Ovary (tissue), 9 donors: ENCODE data around the gene ADAT2. TPM values are rescaled to one million over a fixed set of nuclear protein-coding genes. Genes with fewer than 3 reads are reported as not detected.

Source experiments
- DNase-seq, 5 donors: peaks; one replicate each; pipeline ENCODE4 v3.0.0-alpha.2; 2019 to 2020
- H3K27ac ChIP-seq, 2 donors: fragments of 200-600 bp; one replicate each; pipeline versions ENCODE4 v1.5.1 to v1.8.0; 2019 to 2022
- H3K27me3 ChIP-seq: fragments of 200-600 bp; one replicate; pipeline ENCODE4 v1.8.0; 2022
- H3K36me3 ChIP-seq: fragments of 200-600 bp; sonication (generic); one replicate; pipeline ENCODE4 v1.5.1; 2019
- H3K4me1 ChIP-seq: one replicate; pipeline ENCODE4 v1.8.1; 2013; ENCODE audit warnings: mild to moderate bottlenecking, moderate library complexity; ENCODE audit not compliant: insufficient read depth
- H3K4me3 ChIP-seq: fragments of 200-600 bp; sonication (generic); one replicate; pipeline ENCODE4 v1.5.1; 2017
- H3K9me3 ChIP-seq, 2 donors: fragments of 200-600 bp in 1 of 2; sonication (generic) in 1 of 2; one replicate each; pipeline versions ENCODE4 v1.5.1 to v1.8.1; 2013 to 2019; ENCODE audit warnings: mild to moderate bottlenecking in 1 of 2, moderate library complexity in 1 of 2
- EP300 ChIP-seq: sonication (generic); formaldehyde crosslinking; IDR thresholded peaks from one replicate; pipeline ENCODE4 v1.6.1; 2017; ENCODE audit warnings: antibody characterized with exemption
- POLR2A ChIP-seq: fragments of 450-650 bp; IDR thresholded peaks from one replicate; pipeline ENCODE4 v1.6.1; 2017; ENCODE audit warnings: antibody characterized with exemption, mild to moderate bottlenecking, moderate library complexity
- WGBS, 3 donors: extraction: QIAGEN DNeasy Blood & Tissue Kit in 1 of 3; methylation state at CpG; one replicate each; pipeline versions ENCODE4 v1.1.5 to v1.1.7; 2013 to 2017; 5-methylcytosine and 5-hydroxymethylcytosine counted together
- intact Hi-C, 4 donors: fragments of 100-400 bp; cut with DNase I; formaldehyde crosslinking; loops; one replicate each; pipeline versions ENCODE4 v1.11.0 to v1.15.1; 2022 to 2023
- polyA plus RNA-seq, 2 donors: library from polyadenylated mRNA; stranded (reverse); fragments of 200-250 nt in 1 of 2; fragments of 350-450 nt in 1 of 2; fragmentation: Illumina TruSeq in 1 of 2; extraction: RNeasy Lipid Tissue Mini Kit (QIAGEN cat#74804) in 1 of 2; gene quantifications; one replicate each; pipeline ENCODE4 v1.2.3, GENCODE V29; 2013 to 2014
- total RNA-seq, 7 donors: library from RNA; depleted of rRNA in 2 of 7; stranded (reverse); fragments of >200 nt in 2 of 7; fragmentation: NEBNext Ultra II Directional in 3 of 7; extraction: Animal tissue kit (Norgen Biotek cat#: 25700) in 3 of 7; gene quantifications; one replicate each; pipeline versions ENCODE4 v1.1.0 to v1.2.4, GENCODE V29; 2016 to 2023
- TF ChIP-seq, protein P1 (sequence below), 3 donors: fragments of 450-650 bp in 2 of 3; fragments of 200-600 bp in 1 of 3; IDR thresholded peaks; one replicate each; pipeline versions ENCODE4 v1.5.1 to v1.8.0; 2016 to 2022; ENCODE audit warnings: antibody characterized with exemption in 3 of 3, mild to moderate bottlenecking in 1 of 3
- donor health status: DM: no; HTN: no; CAD: no; lungs with moderate emphysema.
- donor health status: DM: no; HTN: no; CAD: no.
- donor health status: Bipolar disorder and iron deficiency.
- donor health status: DM: yes; HTN: yes; CAD: no.
- donor health status: DM: no; HTN: no; CAD: no.
- donor health status: DM: yes; HTN: yes; CAD: no.

Gene ADAT2
- total and polyA plus RNA-seq, 9 donors = 1.9 to 6.1 (median 4.6) TPM

DNA sequence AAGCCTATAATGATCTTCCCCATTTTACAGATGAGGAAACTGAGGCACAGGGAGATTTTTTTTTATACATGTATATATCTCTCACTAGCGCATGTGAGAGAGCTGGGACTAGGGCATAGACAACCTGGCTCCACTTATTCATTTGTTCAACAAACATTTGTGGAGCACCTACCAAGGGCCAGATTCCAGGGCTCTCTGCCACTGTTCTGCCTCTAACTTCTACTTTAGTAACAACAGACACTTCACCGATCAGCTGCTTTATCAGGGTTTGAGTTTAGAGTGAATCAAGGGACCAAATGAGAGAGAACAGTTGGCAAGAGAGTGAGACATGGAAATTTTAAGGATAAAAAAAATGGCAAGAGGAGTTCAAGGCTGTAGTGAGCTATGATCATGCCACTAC is 7.4 kb downstream of the ADAT2 start:
- Histone ChIP-seq H3K27ac (no peak overlapping the region), H3K36me3 (no peaks in the 10 kb centered on the region), H3K4me3 (no peak overlapping the region), H3K27me3 (no peaks in the 10 kb centered on the region), H3K9me3 (no peaks in the 10 kb centered on the region), H3K4me1 (no peaks in the 10 kb centered on the region)
- 95 to 97% (median 96%) methylated on average over 2 of the region's 2 CpGs for WGBS, 3 donors
- intact Hi-C loops = no loop called here
- TF ChIP-seq EP300 (no peak), POLR2A (no peak)
- TF ChIP-seq, protein P1, sequence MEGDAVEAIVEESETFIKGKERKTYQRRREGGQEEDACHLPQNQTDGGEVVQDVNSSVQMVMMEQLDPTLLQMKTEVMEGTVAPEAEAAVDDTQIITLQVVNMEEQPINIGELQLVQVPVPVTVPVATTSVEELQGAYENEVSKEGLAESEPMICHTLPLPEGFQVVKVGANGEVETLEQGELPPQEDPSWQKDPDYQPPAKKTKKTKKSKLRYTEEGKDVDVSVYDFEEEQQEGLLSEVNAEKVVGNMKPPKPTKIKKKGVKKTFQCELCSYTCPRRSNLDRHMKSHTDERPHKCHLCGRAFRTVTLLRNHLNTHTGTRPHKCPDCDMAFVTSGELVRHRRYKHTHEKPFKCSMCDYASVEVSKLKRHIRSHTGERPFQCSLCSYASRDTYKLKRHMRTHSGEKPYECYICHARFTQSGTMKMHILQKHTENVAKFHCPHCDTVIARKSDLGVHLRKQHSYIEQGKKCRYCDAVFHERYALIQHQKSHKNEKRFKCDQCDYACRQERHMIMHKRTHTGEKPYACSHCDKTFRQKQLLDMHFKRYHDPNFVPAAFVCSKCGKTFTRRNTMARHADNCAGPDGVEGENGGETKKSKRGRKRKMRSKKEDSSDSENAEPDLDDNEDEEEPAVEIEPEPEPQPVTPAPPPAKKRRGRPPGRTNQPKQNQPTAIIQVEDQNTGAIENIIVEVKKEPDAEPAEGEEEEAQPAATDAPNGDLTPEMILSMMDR (IDR thresholded peaks at IDR 0.05) = no peak
- no peak for DNase-seq

DNA sequence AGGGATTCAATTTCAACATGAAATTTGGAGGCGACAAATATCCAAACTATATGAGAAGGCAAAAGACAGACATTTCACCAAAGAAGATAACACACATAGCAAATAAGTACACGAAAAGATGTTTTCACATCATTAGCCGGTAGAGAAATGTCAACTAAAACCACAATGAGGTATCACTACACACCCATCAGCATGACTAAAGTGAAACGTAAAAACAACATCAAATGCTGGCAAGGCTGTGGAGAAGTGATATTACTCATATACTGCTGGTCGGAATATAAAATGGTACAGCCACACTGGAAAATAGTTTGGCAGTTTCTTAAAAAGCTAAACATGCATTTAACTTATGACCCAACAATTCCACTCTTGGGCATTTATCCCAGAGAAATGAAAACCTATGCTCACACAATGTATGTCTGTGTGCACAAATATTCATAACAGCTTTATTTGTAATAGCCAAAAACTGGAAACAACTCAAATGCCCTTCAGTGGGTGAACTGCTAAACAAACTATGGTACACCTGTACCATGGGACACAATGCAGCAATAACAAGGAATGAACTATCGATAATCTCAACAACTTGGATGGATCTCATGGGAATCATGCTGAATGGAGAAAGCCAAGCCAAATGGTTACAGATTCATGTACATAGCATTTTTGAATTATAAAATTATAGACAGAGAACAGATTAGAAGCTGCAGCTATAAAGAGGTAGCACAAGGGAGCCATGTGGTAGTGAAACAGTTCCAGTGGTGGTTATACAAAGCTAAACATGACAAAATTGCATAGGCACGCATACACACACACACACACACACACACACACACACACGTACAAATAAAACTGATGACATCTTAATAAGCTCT is 8.6 kb downstream of the ADAT2 start:
- Histone ChIP-seq H3K9me3 (no peaks in the 10 kb centered on the region), H3K27ac (no peak overlapping the region), H3K36me3 (no peaks in the 10 kb centered on the region), H3K4me1 (no peaks in the 10 kb centered on the region), H3K27me3 (peaks cover 2% of the 10 kb centered on the region), H3K4me3 (no peak overlapping the region)
- no peak for DNase-seq
- intact Hi-C loops = no loop called here
- TF ChIP-seq EP300 = no peak
- WGBS, 3 donors = 82 to 88% (median 85%) methylated on average over 8 of the region's 8 CpGs

DNA sequence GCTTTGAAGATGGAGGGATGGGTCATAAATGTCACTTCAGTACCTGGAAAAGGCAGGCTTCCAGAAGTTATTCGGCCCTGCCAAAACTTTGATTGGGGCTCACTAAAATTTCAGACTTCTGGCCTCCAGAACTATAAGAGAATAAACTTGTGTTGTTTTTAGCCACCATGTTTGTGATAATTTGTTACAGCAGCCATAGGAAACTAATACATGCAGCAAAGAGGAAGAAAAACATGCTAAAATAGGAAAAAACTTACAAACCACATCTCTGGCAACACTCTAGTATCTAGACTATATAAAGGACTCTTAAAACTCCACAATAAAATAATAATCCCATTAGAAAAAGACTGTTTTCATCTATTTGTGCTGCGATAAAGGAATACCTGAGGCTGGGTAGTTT is 9.5 kb downstream of the ADAT2 start:
- intact Hi-C loops = no loop called here
- no peak for DNase-seq
- Histone ChIP-seq H3K4me1 (no peaks in the 10 kb centered on the region), H3K4me3 (no peak overlapping the region), H3K27me3 (peaks cover 2% of the 10 kb centered on the region), H3K27ac (no peak overlapping the region), H3K36me3 (no peaks in the 10 kb centered on the region), H3K9me3 (no peaks in the 10 kb centered on the region)
- TF ChIP-seq POLR2A = no peak
- TF ChIP-seq, protein P1 (IDR thresholded peaks at IDR 0.05) = no peak
- TF ChIP-seq EP300 = no peak
- 93 to 98% (median 98%) methylated on average over 2 of the region's 2 CpGs for WGBS, 3 donors

DNA sequence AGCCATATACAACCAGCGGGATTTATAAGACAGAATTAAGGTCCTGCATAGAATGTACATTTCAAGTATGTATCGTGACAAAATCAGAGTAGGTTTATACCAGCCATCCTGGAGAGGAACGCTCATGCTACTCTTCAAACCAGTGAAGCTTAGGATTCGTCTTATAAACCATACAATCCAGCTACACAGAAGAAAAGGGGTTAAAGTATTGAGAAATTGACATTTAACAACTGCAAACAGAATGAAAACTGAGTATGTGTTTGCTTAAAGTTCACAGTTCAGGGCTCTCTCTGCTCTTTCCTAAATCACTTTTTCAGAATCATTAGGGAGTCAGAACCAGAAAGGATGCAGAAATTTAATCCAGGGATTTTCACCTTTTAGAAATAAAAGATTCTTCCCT is 17.9 kb downstream of the ADAT2 start:
- H3K4me3 ChIP-seq = no peak overlapping the region
- no peaks in the 10 kb centered on the region for H3K36me3 ChIP-seq
- H3K27ac ChIP-seq = no peak overlapping the region
- intact Hi-C loops = no loop called here
- no peak for TF ChIP-seq EP300
- TF ChIP-seq POLR2A = no peak
- TF ChIP-seq, protein P1 (IDR thresholded peaks at IDR 0.05) = no peak
- DNase-seq = no peak
- no peaks in the 10 kb centered on the region for H3K4me1 ChIP-seq
- WGBS, 3 donors = 95 to 98% (median 97%) methylated on average over 4 of the region's 4 CpGs
- peaks cover under 1% of the 10 kb centered on the region for H3K27me3 ChIP-seq
- H3K9me3 ChIP-seq = no peaks in the 10 kb centered on the region

DNA sequence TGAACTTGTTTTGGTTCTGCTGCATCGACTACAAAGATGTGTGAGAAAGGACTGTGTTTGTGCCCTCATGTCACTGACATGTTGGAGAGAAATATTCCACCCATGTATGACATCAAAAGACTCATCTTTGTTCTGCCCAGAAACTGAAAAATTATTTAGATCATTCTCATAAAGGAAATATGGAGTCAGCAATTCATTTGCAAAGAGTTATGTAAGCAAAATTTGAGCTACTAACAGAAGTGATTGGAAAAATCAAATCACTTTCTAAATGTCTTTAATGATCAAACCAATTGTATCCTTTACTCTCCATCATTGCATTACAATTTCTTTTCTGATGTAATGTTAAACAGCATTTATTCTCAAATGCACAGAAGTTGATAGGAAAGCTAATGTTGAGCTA is 19.3 kb downstream of the ADAT2 start:
- Histone ChIP-seq H3K4me1 (no peaks in the 10 kb centered on the region), H3K36me3 (no peaks in the 10 kb centered on the region), H3K9me3 (no peaks in the 10 kb centered on the region), H3K27me3 (no peaks in the 10 kb centered on the region), H3K4me3 (no peak overlapping the region), H3K27ac (no peak overlapping the region)
- TF ChIP-seq, protein P1 (IDR thresholded peaks at IDR 0.05) = no peak
- TF ChIP-seq EP300 = no peak
- no peak for TF ChIP-seq POLR2A
- 49 to 76% (median 60%) methylated on average over 1 of the region's 1 CpG for WGBS, 3 donors
- no peak for DNase-seq
- intact Hi-C loops = no loop called here
